GM12878 (cell line): Measurements from ENCODE around the gene PPP1CA. TPM values are rescaled to one million over a fixed set of nuclear protein-coding genes. Genes with fewer than 3 reads are reported as not detected.
A peak's percentile ranks its signal among the peaks of the same experiment; 100 is the strongest.

Experiments
- ATAC-seq: fragments of 200-7000 bp; cut with Tn5 transposase; 3 replicates; pipeline ENCODE4 v1.9.1; 2020; ENCODE audit warnings: mild to moderate bottlenecking, moderate library complexity
- BruUV-seq: library from RNA; stranded (reverse); fragments of 400-500 nt; replicated peaks from 2 replicates; lab custom pipeline; 2021; lab: Mats Ljungman, UMichigan
- CTCF ChIA-PET: fragments of 300-600 bp; sonication (Branson Sonifier 250); formaldehyde crosslinking; extraction: SDS; loops from one replicate; lab custom pipeline; 2021; ENCODE audit warnings: inconsistent platforms; lab: Yijun Ruan, JAX
- POLR2A ChIA-PET: fragments of 350-600 bp; formaldehyde crosslinking; extraction: SDS; loops from one replicate; lab custom pipeline; 2021; ENCODE audit warnings: inconsistent platforms; lab: Charles Lee
- RAD21 ChIA-PET: fragments of 300-600 bp; sonication (Branson Sonifier 250); formaldehyde crosslinking; loops from one replicate; lab custom pipeline; 2023; ENCODE audit warnings: antibody characterized with exemption; ENCODE audit not compliant: unreplicated experiment; lab: Charles Lee
- SMC1A ChIA-PET: fragments of 300-600 bp; sonication (Branson Sonifier 250); formaldehyde crosslinking; loops from one replicate; lab custom pipeline; 2023; ENCODE audit not compliant: unreplicated experiment, uncharacterized antibody; lab: Charles Lee
- DNase-seq: peaks from one replicate; pipeline ENCODE4 v3.0.0-alpha.2; 2011; ENCODE audit warnings: low read depth, low spot score
- FAIRE-seq: peaks from 3 replicates; lab custom pipeline; 2011; peaks lifted over from hg19 to GRCh38; lab: Jason Lieb, UNC
- H2AFZ ChIP-seq: 2 replicates; pipeline ENCODE4 v1.6.0; 2011; ENCODE audit warnings: low read depth, low read length, control low read depth; ENCODE audit not compliant: control insufficient read depth
- H3K27ac ChIP-seq: 2 replicates; pipeline ENCODE4 v1.5.1; 2011; ENCODE audit warnings: control low read depth; ENCODE audit not compliant: control insufficient read depth, insufficient read depth
- H3K27me3 ChIP-seq, 2 experiments: replicated peaks in 1 of 2; 2 replicates each; pipeline versions ENCODE4 v1.6.0 to v1.6.1; 2011; ENCODE audit warnings: low read length in 1 of 2; ENCODE audit not compliant: control insufficient read depth in 2 of 2, insufficient read depth in 2 of 2
- H3K36me3 ChIP-seq, 2 experiments: 2 replicates each; pipeline ENCODE4 v1.5.1; 2011; ENCODE audit warnings: low read length in 1 of 2; ENCODE audit not compliant: control insufficient read depth in 2 of 2, insufficient read depth in 2 of 2
- H3K4me1 ChIP-seq: 2 replicates; pipeline ENCODE4 v1.6.1; 2011; ENCODE audit warnings: mild to moderate bottlenecking, low read length, moderate library complexity, mixed read lengths; ENCODE audit not compliant: control insufficient read depth, insufficient read depth
- H3K4me2 ChIP-seq: 2 replicates; pipeline ENCODE4 v1.6.0; 2011; ENCODE audit warnings: control low read depth; ENCODE audit not compliant: control insufficient read depth, insufficient read depth
- H3K4me3 ChIP-seq: fragments of 200-600 bp; sonication (generic); 2 replicates; pipeline ENCODE4 v1.5.1; 2016
- H3K79me2 ChIP-seq: 2 replicates; pipeline ENCODE4 v1.6.0; 2011; ENCODE audit warnings: low read length; ENCODE audit not compliant: control insufficient read depth, insufficient read depth
- H3K9ac ChIP-seq: 2 replicates; pipeline ENCODE4 v1.8.0; 2011; ENCODE audit warnings: low read length, control low read depth, mixed read lengths; ENCODE audit not compliant: control insufficient read depth, insufficient read depth
- H3K9me3 ChIP-seq: replicated peaks from 3 replicates; pipeline ENCODE4 v1.5.1; 2011; ENCODE audit warnings: mild to moderate bottlenecking, low read length; ENCODE audit not compliant: control insufficient read depth, insufficient read depth
- H4K20me1 ChIP-seq: 2 replicates; pipeline ENCODE4 v1.6.0; 2011; ENCODE audit not compliant: control insufficient read depth, insufficient read depth
- ASH2L ChIP-seq: fragments of 300-600, 200-600 bp; sonication (generic); IDR thresholded peaks from 2 replicates; pipeline ENCODE4 v1.6.1; 2017; ENCODE audit warnings: low read depth, mild to moderate bottlenecking, borderline replicate concordance
- FOS ChIP-seq: IDR thresholded peaks from 3 replicates; pipeline ENCODE4 v1.6.1; 2011; ENCODE audit warnings: borderline replicate concordance; ENCODE audit not compliant: insufficient read length; ENCODE audit errors: extremely low read depth
- IKZF2 ChIP-seq, 2 experiments: fragments of 450-650 bp; IDR thresholded peaks; 2 replicates each; pipeline ENCODE4 v1.6.1; 2017; ENCODE audit warnings: mild to moderate bottlenecking in 2 of 2, moderate library complexity in 2 of 2
- KAT2A ChIP-seq: conservative IDR thresholded peaks from 2 replicates; pipeline ENCODE4 v1.6.1; 2011; ENCODE audit warnings: low read depth, low read length; ENCODE audit not compliant: control insufficient read depth
- PAX8 ChIP-seq: fragments of 450-650 bp; IDR thresholded peaks from 2 replicates; pipeline ENCODE4 v1.6.1; 2017; ENCODE audit warnings: mild to moderate bottlenecking, moderate library complexity
- PML ChIP-seq: IDR thresholded peaks from 2 replicates; pipeline ENCODE4 v1.6.1; 2012; ENCODE audit warnings: low read length, inconsistent platforms
- REST ChIP-seq: IDR thresholded peaks from 2 replicates; pipeline ENCODE4 v1.6.1; 2012; ENCODE audit warnings: mild to moderate bottlenecking, low read depth, low read length
- SKIL ChIP-seq: fragments of 450-650 bp; IDR thresholded peaks from 2 replicates; pipeline ENCODE4 v1.6.1; 2017; ENCODE audit warnings: mild to moderate bottlenecking, low read depth, inconsistent platforms; ENCODE audit not compliant: poor library complexity, severe bottlenecking
- ZBTB4 ChIP-seq: fragments of 450-650 bp; formaldehyde crosslinking; IDR thresholded peaks from 2 replicates; pipeline ENCODE4 v1.4.0; 2022; ENCODE audit warnings: mild to moderate bottlenecking, moderate library complexity
- WGBS: methylation state at CpG from one replicate; pipeline ENCODE4 v1.1.6; 2016; ENCODE audit warnings: low lambda C conversion rate; ENCODE audit not compliant: insufficient replicate concordance, insufficient coverage; ENCODE audit errors: missing lambda C conversion rate; 5-methylcytosine and 5-hydroxymethylcytosine counted together
- in situ Hi-C: fragments of 300-500 bp; cut with MboI; formaldehyde crosslinking; loops from 9 replicates; pipeline ENCODE4 v1.14.3; 2018; ENCODE audit warnings: mixed read lengths
- intact Hi-C: fragments of 100-400 bp; cut with micrococcal nuclease; formaldehyde crosslinking; loops from one replicate; pipeline ENCODE4 v1.14.2; 2022; ENCODE audit not compliant: unreplicated experiment
- polyA plus RNA-seq, 11 experiments: library from polyadenylated mRNA; depleted of rRNA in 4 of 11; unstranded in 6 of 11; stranded (reverse) in 5 of 11; fragments of >200 nt; fragmentation: Nextera tagmentation in 4 of 11; fragmentation: Illumina TruSeq in 1 of 11; extraction: Ambion mirVana in 4 of 11; extraction: Trizol in 1 of 11; gene quantifications; 1 replicate in 1 of 11; 2 replicates in 10 of 11; pipeline versions ENCODE4 v1.2.1 to v1.2.3, GENCODE V29; 2011 to 2016; ENCODE audit warnings: inconsistent platforms in 2 of 11, missing spikeins in 2 of 11, low read depth in 1 of 11
- total RNA-seq, 4 experiments: library from RNA; depleted of rRNA in 3 of 4; stranded (reverse); fragments of >200 nt in 3 of 4; fragmentation: Illumina TruSeq in 1 of 4; extraction: Trizol in 1 of 4; gene quantifications; 2 replicates each; pipeline versions ENCODE4 v1.2.1 to v1.2.3, GENCODE V29; 2013 to 2021

The PPP1CA gene
- total and polyA plus RNA-seq, 10 of the 15 experiments (the other 5 are each of a cell fraction or from before 2014, with no cell fraction given) = 26.4 to 458 (median 240) TPM

- no peak for TF ChIP-seq ZBTB4 (CRISPR knock-in tag)
- no peak for TF ChIP-seq FOS
Measured at GRCh38 chr11:67392183-67392715, 9.4 kb downstream of the PPP1CA start (continued).

- H3K9me3 ChIP-seq = no peaks in the 10 kb centered on the region
- peak; percentile 90 for ATAC-seq
- peak within 1 kb of the TSS; percentile 97 for H3K4me3 ChIP-seq
- ChIA-PET CTCF (interaction anchor here (0.7 to 25.5 kb wide), 11 partner anchors 9 to 223 kb away, joined by 3 to 1301 read pairs (median 3); partner anchors contain the start of genes AIP, CDK2AP2, CLCF1 and POLD4), POLR2A (interaction anchor here (0.5 to 2.8 kb wide), 19 partner anchors 9 to 94 kb away, joined by 3 to 48 read pairs (median 4); partner anchors contain the start of genes CLCF1, POLD4, PPP1CA and PTPRCAP), RAD21 (interaction anchor here (0.6 to 2.6 kb wide), 19 partner anchors 10 to 310 kb away, joined by 3 to 24 read pairs (median 5); partner anchors contain the start of genes AIP, CDK2AP2, CLCF1 and PITPNM1), SMC1A (interaction anchor here (1.0 to 3.4 kb wide), 11 partner anchors 10 to 114 kb away, joined by 3 to 17 read pairs (median 4); partner anchors contain the start of genes PITPNM1, PPP1CA, PTPRCAP and TMEM134)
- FAIRE-seq = peak; percentile 68
- H2AFZ ChIP-seq = peak within 1 kb of the TSS; percentile 84
- peaks cover 7% of the 10 kb centered on the region for H3K4me1 ChIP-seq
- no peak for DNase-seq
- TSS peak; percentile 86 for BruUV-seq
- H3K36me3 ChIP-seq = peaks cover 4 to 6% of the 10 kb centered on the region in 2 experiments; a peak in 3 of 4 replicates
- no peaks in the 10 kb centered on the region for H3K27me3 ChIP-seq
- peak within 1 kb of the TSS; percentile 91 for H3K9ac ChIP-seq
- no peaks in the 10 kb centered on the region; the same call in 1 of the 2 replicates for H4K20me1 ChIP-seq
- in situ Hi-C loops = no loop called here
- H3K27ac ChIP-seq = peak within 1 kb of the TSS; percentile 78
- H3K79me2 ChIP-seq = peaks cover 22% of the 10 kb centered on the region
- intact Hi-C loops = no loop called here
- under 1% methylated on average over 67 of the region's 75 CpGs for WGBS
- H3K4me2 ChIP-seq = peak within 1 kb of the TSS; percentile 99
- TF ChIP-seq PML = peak; percentile 60; the same call in 1 of the 2 replicates
- TF ChIP-seq PAX8 = no peak
- TF ChIP-seq REST = no peak
- TF ChIP-seq IKZF2 (IDR thresholded peaks at IDR 0.05) = no peak; a peak in 1 of 4 replicates
- no peak for TF ChIP-seq SKIL
- no peak for TF ChIP-seq ASH2L
- no peak for TF ChIP-seq KAT2A
Measured at GRCh38 chr11:67391304-67392182, 10.1 kb downstream of the PPP1CA start, which contains the start of gene RAD9A. Gene RAD9A, plus strand, starts transcription at chr11:67391986. Its CDS starts 59 bp downstream, at chr11:67392045.
